Tibial artery (tissue), 4 donors: ENCODE data around the gene ZNF865.
A peak's percentile ranks its signal among the peaks of the same experiment; 100 is the strongest.

Experiments used
- DNase-seq, 2 donors: peaks; one replicate each; pipeline ENCODE4 v3.0.0-alpha.2; 2019
- H3K27ac ChIP-seq, 2 donors: fragments of 200-600 bp; sonication (generic) in 1 of 2; 1 replicate in 1 of 2; 2 replicates in 1 of 2; pipeline ENCODE4 v1.5.1; 2018 to 2019; ENCODE audit warnings: mild to moderate bottlenecking in 1 of 2
- H3K27me3 ChIP-seq, 2 donors: fragments of 200-600 bp; sonication (generic) in 1 of 2; one replicate each; pipeline versions ENCODE4 v1.5.1 to v1.6.0; 2016 to 2019
- H3K36me3 ChIP-seq, 3 donors: fragments of 200-600 bp; sonication (generic) in 2 of 3; one replicate each; pipeline ENCODE4 v1.5.1; 2016 to 2019; ENCODE audit warnings: mild to moderate bottlenecking in 2 of 3
- H3K4me1 ChIP-seq, 4 donors: fragments of 200-600 bp; sonication (generic) in 2 of 4; 1 replicate in 3 of 4; 2 replicates in 1 of 4; pipeline ENCODE4 v1.5.1; 2016 to 2019
- H3K4me3 ChIP-seq, 2 donors: fragments of 200-600 bp; sonication (generic) in 1 of 2; 1 replicate in 1 of 2; 2 replicates in 1 of 2; pipeline ENCODE4 v1.5.1; 2018 to 2019; ENCODE audit warnings: mild to moderate bottlenecking in 2 of 2
- H3K9me3 ChIP-seq, 3 donors: fragments of 200-600 bp; sonication (generic) in 1 of 3; one replicate each; pipeline ENCODE4 v1.5.1; 2016 to 2019
- CTCF ChIP-seq, 2 experiments: fragments of 200-600 bp in 1 of 2; fragments of 450-650 bp in 1 of 2; IDR thresholded peaks; one replicate each; pipeline ENCODE4 v1.5.1; 2017 to 2019; ENCODE audit warnings: antibody characterized with exemption in 2 of 2, mild to moderate bottlenecking in 1 of 2, moderate library complexity in 1 of 2
- intact Hi-C: fragments of 100-400 bp; cut with DNase I; formaldehyde crosslinking; loops from one replicate; pipeline ENCODE4 v1.15.0; 2023; ENCODE audit warnings: low total_unique reads

ZNF865 gene

GRCh38 chr19:55600662-55601028 is 4.8 kb upstream of the ZNF865 start:
- H3K4me1 ChIP-seq, result peaks cover 3 to 32% (median 17%) of the 10 kb centered on the region in 4 donors
- no peak for TF ChIP-seq CTCF (IDR thresholded peaks at IDR 0.05)
- H3K36me3 ChIP-seq, result peaks cover 0 to 35% (median 14%) of the 10 kb centered on the region in 3 donors
- H3K4me3 ChIP-seq, result peak overlapping the region; percentile 74 to 75
- no peaks in the 10 kb centered on the region for H3K9me3 ChIP-seq
- H3K27me3 ChIP-seq, result no peaks in the 10 kb centered on the region
- DNase-seq, result peak in 1 of 2 donors; percentile 83
- intact Hi-C loops, result no loop called here
- peak overlapping the region; percentile 93 to 95 for H3K27ac ChIP-seq

GRCh38 chr19:55601084-55601483 is 4.4 kb upstream of the ZNF865 start:
- no peaks in the 10 kb centered on the region for H3K27me3 ChIP-seq
- DNase-seq, result no peak
- intact Hi-C loops, result no loop called here
- no peak for TF ChIP-seq CTCF (IDR thresholded peaks at IDR 0.05)
- peak overlapping the region; percentile 74 to 75 for H3K4me3 ChIP-seq
- no peaks in the 10 kb centered on the region for H3K9me3 ChIP-seq
- peaks cover 3 to 35% (median 20%) of the 10 kb centered on the region in 4 donors for H3K4me1 ChIP-seq
- peaks cover 0 to 30% (median 10%) of the 10 kb centered on the region in 3 donors for H3K36me3 ChIP-seq
- peak overlapping the region; percentile 93 to 95 for H3K27ac ChIP-seq

- peaks cover 0 to 18% (median 0%) of the 10 kb centered on the region in 3 donors for H3K36me3 ChIP-seq
- no peaks in the 10 kb centered on the region for H3K27me3 ChIP-seq
- H3K4me1 ChIP-seq, result peaks cover 3 to 48% (median 31%) of the 10 kb centered on the region in 4 donors
- TF ChIP-seq CTCF (IDR thresholded peaks at IDR 0.05), result no peak
- no peak overlapping the region for H3K27ac ChIP-seq
- H3K9me3 ChIP-seq, result no peaks in the 10 kb centered on the region
- H3K4me3 ChIP-seq, result no peak overlapping the region
- DNase-seq, result no peak
- intact Hi-C loops, result no loop called here
These were observed 3.1 kb upstream of the ZNF865 start for GRCh38 chr19:55602104-55603001.

- Histone ChIP-seq H3K36me3 (peaks cover 0 to 14% (median 0%) of the 10 kb centered on the region in 3 donors), H3K27me3 (no peaks in the 10 kb centered on the region), H3K4me3 (no peak overlapping the region), H3K27ac (no peak overlapping the region), H3K9me3 (no peaks in the 10 kb centered on the region), H3K4me1 (peaks cover 3 to 55% (median 34%) of the 10 kb centered on the region in 4 donors)
- intact Hi-C loops, result no loop called here
- no peak for DNase-seq
- TF ChIP-seq CTCF (IDR thresholded peaks at IDR 0.05), result no peak
These were observed 2.3 kb upstream of the ZNF865 start for GRCh38 chr19:55603115-55603514.

GRCh38 chr19:55603581-55604292 is 1.7 kb upstream of the ZNF865 start:
- Histone ChIP-seq H3K4me1 (peaks cover 3 to 51% (median 34%) of the 10 kb centered on the region in 4 donors), H3K36me3 (peaks cover 0 to 14% (median 0%) of the 10 kb centered on the region in 3 donors), H3K4me3 (no peak overlapping the region), H3K27ac (peak overlapping the region in 1 of 2 donors; percentile 95), H3K27me3 (no peaks in the 10 kb centered on the region), H3K9me3 (no peaks in the 10 kb centered on the region)
- intact Hi-C loops, result no loop called here
- DNase-seq, result no peak
- TF ChIP-seq CTCF (IDR thresholded peaks at IDR 0.05), result no peak
